Stimulated activated CD8-positive, alpha-beta memory T cell treated with anti-CD3 and anti-CD28 coated beads, Interleukin-7, amount 100 ng/mL, for 1 hour (primary cell): ENCODE results near the gene GPR89A.
"Not testable (repeated sequence)": the region's sequence is repeated elsewhere in the genome, so short reads cannot be mapped to it uniquely, and the experiment has no call there.

ENCODE experiments used
- DNase-seq, 2 donors: peaks; one replicate each; pipeline ENCODE4 v3.0.0-alpha.2; 2020; ENCODE audit warnings: low read depth in 2 of 2

The GPR89A gene

GRCh38 chr1:145686078-145686477 lies 78.3 kb downstream of the GPR89A start:
- not testable (repeated sequence) for DNase-seq

GRCh38 chr1:145688328-145688727 lies 80.5 kb downstream of the GPR89A start:
- no peak for DNase-seq

DNA sequence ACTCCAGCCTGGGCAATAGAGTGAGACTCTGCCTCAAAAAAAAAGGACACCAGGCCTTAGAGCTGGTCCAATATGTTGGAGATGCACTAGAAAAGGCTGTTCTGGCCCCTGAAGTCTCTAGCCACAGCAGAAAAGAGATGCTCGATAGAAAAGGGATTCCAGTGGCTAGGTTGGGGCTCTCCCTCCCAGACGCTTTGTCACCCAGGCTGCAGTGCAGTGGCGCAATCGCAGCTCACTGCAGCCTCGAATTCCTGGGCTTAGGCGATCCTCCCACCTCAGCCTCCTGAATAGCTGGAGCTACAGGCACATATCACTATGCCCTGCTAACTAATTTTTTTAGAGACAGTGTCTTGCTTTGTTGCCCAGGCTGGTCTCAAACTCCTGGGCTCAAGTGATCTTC lies 81.1 kb downstream of the GPR89A start:
- DNase-seq, result no peak

DNA sequence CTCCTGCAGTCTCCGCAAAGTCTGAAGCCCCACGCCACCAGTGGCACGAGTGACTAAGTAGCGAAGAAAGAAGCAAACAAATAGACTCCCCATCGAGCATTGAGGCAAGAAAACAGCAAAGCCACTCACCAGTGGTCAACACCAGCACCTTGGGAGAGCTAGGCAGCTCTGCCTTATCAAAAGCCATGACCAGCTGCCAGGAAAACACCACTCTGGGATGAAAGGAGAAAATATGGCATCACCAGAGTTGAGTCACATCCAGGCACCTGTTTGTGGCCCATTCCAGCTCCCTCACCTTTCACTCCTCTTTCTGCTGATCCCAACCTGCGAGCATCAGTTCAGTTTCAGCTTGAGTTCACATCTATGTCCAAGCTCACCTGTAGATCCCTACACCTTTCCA lies 82.1 kb downstream of the GPR89A start:
- DNase-seq, result no peak

GRCh38 chr1:145690587-145691558 lies 83.1 kb downstream of the GPR89A start:
- DNase-seq, result peak in 1 of 2 donors; percentile 10

DNA sequence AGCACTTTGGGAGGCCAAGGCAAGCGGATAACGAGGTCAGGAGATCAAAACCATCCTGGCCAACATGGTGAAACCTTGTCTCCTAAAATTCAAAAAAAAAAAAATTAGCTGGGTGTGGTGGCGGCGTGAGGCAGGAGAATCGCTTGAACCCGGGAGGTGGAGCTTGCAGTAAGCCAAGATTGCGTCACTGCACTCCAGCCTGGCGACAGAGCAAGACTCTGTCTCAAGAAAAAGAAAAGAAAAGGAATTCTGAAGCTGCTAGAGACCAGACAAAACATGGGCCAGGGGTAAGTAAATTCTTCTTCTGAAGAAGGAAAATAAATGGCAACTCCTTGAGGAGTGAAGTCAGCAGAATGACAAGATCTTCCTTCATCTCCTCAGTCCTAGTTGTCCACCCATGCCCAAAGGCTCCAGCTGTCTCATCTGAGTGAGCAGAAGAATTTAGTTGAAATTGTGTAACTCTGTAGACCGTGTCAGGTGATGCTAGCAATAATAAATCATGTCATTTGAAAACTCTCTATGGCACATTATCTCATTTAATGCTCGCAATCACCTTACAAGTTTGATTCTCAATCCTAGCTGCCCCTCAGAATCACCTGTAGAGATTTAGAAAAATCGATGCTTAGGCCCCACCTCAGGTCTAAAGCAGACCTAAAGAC lies 85.1 kb downstream of the GPR89A start:
- DNase-seq, result no peak

GRCh38 chr1:145695821-145696629 lies 88.2 kb downstream of the GPR89A start:
- no peak for DNase-seq

- no peak for DNase-seq
Observed at GRCh38 chr1:145696630-145696960, 88.8 kb downstream of the GPR89A start.

- DNase-seq, result no peak
Observed at GRCh38 chr1:145701306-145701862, 93.6 kb downstream of the GPR89A start.

DNA sequence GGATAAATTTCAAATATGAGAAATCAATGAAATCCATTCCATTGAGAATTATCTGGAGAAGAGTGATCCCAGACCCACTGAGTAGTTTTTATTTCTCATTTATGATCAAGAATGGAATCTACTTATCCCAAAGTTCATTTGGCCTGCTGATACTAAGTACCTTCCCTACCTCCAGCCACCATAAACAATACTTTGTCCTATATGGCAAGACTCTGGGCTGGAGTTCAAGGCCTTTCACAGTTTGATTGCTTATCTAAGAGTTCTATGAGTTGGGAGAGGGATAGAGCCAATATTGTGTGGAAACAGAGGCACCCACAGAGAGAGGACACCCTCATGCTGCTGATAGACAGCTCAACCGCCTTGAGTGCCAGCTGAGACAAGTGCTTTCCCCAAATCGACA lies 94.3 kb downstream of the GPR89A start:
- no peak for DNase-seq

- DNase-seq, result no peak
Observed at GRCh38 chr1:145702826-145703225, 95.0 kb downstream of the GPR89A start.

- no peak for DNase-seq
Observed at GRCh38 chr1:145705622-145706021, 97.8 kb downstream of the GPR89A start.

DNA sequence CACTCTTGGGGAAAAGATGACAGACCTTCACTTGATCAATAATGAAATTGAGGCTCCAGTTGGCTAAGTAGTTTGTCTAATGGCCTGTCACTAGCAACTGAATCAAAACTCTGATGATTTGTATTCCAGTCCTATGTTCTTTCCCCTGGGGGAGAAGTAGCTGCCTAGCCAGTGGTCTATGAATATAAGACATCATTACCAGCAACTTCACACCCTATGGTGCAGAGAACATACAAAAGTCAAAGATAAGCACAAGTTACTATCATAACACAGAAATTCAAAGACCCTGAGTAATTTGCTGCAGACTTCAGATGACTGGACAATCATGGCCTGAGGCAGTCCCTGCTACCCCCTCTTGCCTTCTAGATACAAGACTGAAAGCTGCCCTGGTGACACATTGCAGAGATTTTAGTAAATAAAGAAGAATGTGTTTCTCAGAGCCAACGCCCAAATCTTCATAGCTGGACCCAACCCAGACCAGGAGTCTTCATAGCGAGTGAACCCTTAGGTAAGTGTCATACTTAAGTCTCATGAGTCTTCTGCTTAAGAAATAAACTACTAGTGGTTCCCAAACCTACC lies 98.4 kb downstream of the GPR89A start:
- no peak for DNase-seq

GRCh38 chr1:145707183-145707867 lies 99.5 kb downstream of the GPR89A start, which contains the start of gene PDZK1:
PDZK1 (minus strand) TSS chr1:145707368; CDS start chr1:145688021, 19,347 bp downstream.
- DNase-seq, result no peak

DNA sequence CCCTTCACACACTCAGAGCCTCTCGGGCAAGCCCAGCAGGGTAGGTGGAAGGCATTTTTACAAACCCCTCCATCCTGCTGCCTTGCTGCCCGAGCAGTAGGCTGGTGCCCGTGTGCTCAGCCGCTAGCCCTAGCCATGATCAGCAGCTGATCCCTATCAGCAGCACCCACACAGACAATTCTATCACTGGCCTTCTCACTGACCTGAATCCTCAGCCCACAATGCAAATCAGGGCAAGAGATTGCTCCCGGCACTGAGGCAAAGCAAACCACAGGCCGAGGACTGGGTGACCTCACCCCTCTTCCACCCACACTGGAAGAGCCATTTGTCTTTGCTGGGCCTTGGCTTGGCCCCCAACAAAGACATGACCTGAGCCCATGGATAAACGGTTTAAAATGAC lies 100.3 kb downstream of the GPR89A start:
- no peak for DNase-seq

DNA sequence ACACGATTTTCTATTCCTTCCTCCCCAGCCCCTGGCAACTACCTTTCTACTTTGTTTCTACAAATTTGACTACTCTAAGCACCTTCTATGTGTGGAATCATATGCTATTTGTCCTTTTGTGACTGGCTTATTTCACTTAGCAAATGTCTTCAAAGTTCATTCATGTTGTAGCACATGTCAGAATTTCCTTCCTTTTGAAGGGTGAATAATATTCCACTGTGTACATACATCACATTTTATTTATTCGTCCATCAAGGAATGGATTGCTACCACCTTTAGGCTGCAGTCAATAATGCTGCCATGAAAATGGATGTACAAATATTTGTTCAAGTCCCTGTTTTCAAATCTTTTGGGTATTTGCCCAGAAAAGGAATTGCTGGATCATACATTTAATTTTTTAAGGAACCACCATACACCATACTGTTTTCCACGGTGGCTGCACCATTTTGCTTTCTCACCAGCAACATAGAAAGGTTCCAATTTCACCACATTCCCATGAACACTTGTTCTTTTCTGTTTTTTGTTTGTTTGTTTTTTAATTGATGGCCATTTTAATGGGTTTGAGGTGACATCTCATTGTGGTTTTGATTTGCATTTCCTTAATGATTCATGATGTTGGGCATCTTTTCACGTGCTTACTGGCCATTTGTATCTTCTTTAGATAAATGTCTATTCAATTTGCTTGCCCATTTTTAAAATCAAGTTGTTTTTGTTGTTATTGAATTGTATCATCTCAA lies 102.7 kb downstream of the GPR89A start:
- DNase-seq, result no peak

GRCh38 chr1:145711213-145711651 lies 103.4 kb downstream of the GPR89A start:
- DNase-seq, result no peak

GRCh38 chr1:145714524-145715111 lies 106.8 kb downstream of the GPR89A start:
- no peak for DNase-seq

DNA sequence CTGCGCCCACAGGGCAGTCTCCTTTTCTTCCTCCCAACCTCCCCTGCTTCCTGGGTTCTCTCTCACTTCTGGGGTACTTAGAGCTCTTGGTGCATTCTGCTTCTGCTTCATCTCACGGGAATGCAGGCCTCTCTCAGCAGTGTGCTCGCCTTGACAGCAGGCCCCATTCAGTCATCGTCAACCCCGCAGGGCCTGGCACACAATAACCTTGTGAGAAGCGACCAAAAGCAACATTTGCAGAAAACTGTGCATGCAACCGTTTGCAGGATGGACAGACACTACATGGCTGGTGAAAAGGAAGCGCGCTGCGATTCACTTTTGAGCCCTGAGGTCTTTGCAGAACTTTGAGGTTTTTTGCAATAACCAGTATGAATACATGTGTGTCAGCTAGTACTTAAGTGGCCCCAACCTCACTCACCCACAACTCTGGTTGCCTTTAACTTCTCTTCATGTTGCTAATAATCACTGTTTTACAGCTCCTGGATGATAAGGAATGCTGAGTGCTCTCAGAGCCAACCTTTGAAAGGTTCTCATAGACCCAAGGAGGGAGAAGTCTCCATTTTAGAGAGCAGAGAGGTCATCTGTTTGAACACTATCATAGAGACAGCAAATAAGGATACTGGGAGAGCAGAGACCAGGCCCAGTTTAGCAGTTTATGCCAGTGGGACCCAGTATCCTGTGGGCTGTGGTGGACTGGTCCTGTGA lies 109.0 kb downstream of the GPR89A start:
- no peak for DNase-seq
